HepG2 (cell line): ENCODE data around the gene AP4M1. TPM values are rescaled to one million over a fixed set of nuclear protein-coding genes. Genes with fewer than 3 reads are reported as not detected.

Experiments used
- DMAP1 ChIP-seq: IDR thresholded peaks from 2 replicates; pipeline ENCODE4 v1.6.1; 2016
- FOXA3 ChIP-seq: IDR thresholded peaks from 2 replicates; pipeline ENCODE4 v1.6.1; 2016; ENCODE audit warnings: missing genetic modification reagents, missing compliant biosample characterization
- HDAC1 ChIP-seq: sonication (generic); formaldehyde crosslinking; IDR thresholded peaks from 2 replicates; pipeline ENCODE4 v1.5.1; 2020; ENCODE audit warnings: mild to moderate bottlenecking, missing genetic modification reagents
- KDM2A ChIP-seq: sonication (generic); formaldehyde crosslinking; IDR thresholded peaks from 2 replicates; pipeline ENCODE4 v1.4.0; 2020; ENCODE audit warnings: low read depth, missing genetic modification reagents, borderline replicate concordance
- LRRFIP1 ChIP-seq: sonication (generic); formaldehyde crosslinking; conservative IDR thresholded peaks from 2 replicates; pipeline ENCODE4 v1.4.0; 2020; ENCODE audit warnings: missing genetic modification reagents
- MTF1 ChIP-seq: sonication (generic); formaldehyde crosslinking; IDR thresholded peaks from 2 replicates; pipeline ENCODE4 v1.5.0; 2020; ENCODE audit warnings: missing genetic modification reagents
- MYNN ChIP-seq: sonication (generic); formaldehyde crosslinking; IDR thresholded peaks from 2 replicates; pipeline ENCODE4 v1.4.0; 2020; ENCODE audit warnings: mild to moderate bottlenecking, low read depth, missing genetic modification reagents
- NFE2L2 ChIP-seq: fragments of 150-350 bp; IDR thresholded peaks from 2 replicates; pipeline ENCODE4 v1.6.1; 2014; ENCODE audit warnings: low read length
- NFKB2 ChIP-seq: sonication (generic); formaldehyde crosslinking; IDR thresholded peaks from 2 replicates; pipeline ENCODE4 v1.4.0; 2020; ENCODE audit warnings: missing genetic modification reagents, borderline replicate concordance
- POLR2G ChIP-seq: fragments of 200-400 bp; formaldehyde crosslinking; IDR thresholded peaks from 2 replicates; pipeline ENCODE4 v1.6.1; 2018; ENCODE audit warnings: mild to moderate bottlenecking, low read depth, low read length, moderate library complexity
- RBM39 ChIP-seq: fragments of 200-400 bp; formaldehyde crosslinking; IDR thresholded peaks from one replicate; pipeline ENCODE4 v1.6.1; 2018; ENCODE audit warnings: antibody characterized with exemption, mild to moderate bottlenecking, low read depth, low read length; ENCODE audit not compliant: poor library complexity, severe bottlenecking
- RELA ChIP-seq: sonication (generic); formaldehyde crosslinking; IDR thresholded peaks from 2 replicates; pipeline ENCODE4 v1.4.0; 2020; ENCODE audit warnings: missing genetic modification reagents
- SKI ChIP-seq: fragments of 450-650 bp; IDR thresholded peaks from one replicate; pipeline ENCODE4 v1.6.1; 2018; ENCODE audit warnings: mild to moderate bottlenecking; ENCODE audit not compliant: partially characterized antibody
- SOX6 ChIP-seq, 2 experiments: fragments of 450-650 bp in 1 of 2; sonication (generic) in 1 of 2; formaldehyde crosslinking in 1 of 2; IDR thresholded peaks; 2 replicates each; pipeline versions ENCODE4 v1.4.0 to v1.6.1; 2017 to 2020; ENCODE audit warnings: antibody characterized with exemption in 1 of 2, mild to moderate bottlenecking in 1 of 2, missing genetic modification reagents in 1 of 2
- TCF7 ChIP-seq: sonication (generic); IDR thresholded peaks from 2 replicates; pipeline ENCODE4 v1.6.1; 2016; ENCODE audit warnings: antibody characterized with exemption, low read depth
- THAP11 ChIP-seq: IDR thresholded peaks from 2 replicates; pipeline ENCODE4 v1.6.1; 2016; ENCODE audit warnings: missing biosample characterization, missing genetic modification reagents
- TSC22D2 ChIP-seq: sonication (generic); formaldehyde crosslinking; IDR thresholded peaks from 2 replicates; pipeline ENCODE4 v1.5.1; 2020; ENCODE audit warnings: missing genetic modification reagents, mild to moderate bottlenecking, borderline replicate concordance
- ZNF124 ChIP-seq: sonication (generic); formaldehyde crosslinking; IDR thresholded peaks from 2 replicates; pipeline ENCODE4 v1.4.0; 2020; ENCODE audit warnings: missing genetic modification reagents
- ZNF382 ChIP-seq: sonication (generic); formaldehyde crosslinking; IDR thresholded peaks from 2 replicates; pipeline ENCODE4 v1.5.0; 2020; ENCODE audit warnings: missing genetic modification reagents, mild to moderate bottlenecking, borderline replicate concordance
- ZNF567 ChIP-seq: sonication (generic); formaldehyde crosslinking; IDR thresholded peaks from 2 replicates; pipeline ENCODE4 v1.8.1; 2023; ENCODE audit warnings: mild to moderate bottlenecking, missing genetic modification reagents, borderline replicate concordance
- ZNF605 ChIP-seq: sonication (generic); formaldehyde crosslinking; IDR thresholded peaks from 2 replicates; pipeline ENCODE4 v1.8.0; 2022; ENCODE audit warnings: mild to moderate bottlenecking, missing genetic modification reagents
- ZNF709 ChIP-seq: sonication (generic); formaldehyde crosslinking; IDR thresholded peaks from 2 replicates; pipeline ENCODE4 v1.5.0; 2020; ENCODE audit warnings: mild to moderate bottlenecking, missing genetic modification reagents
- ZNF792 ChIP-seq: IDR thresholded peaks from 2 replicates; pipeline ENCODE4 v1.6.1; 2016
- ZNF839 ChIP-seq: sonication (generic); formaldehyde crosslinking; IDR thresholded peaks from 2 replicates; pipeline ENCODE4 v1.4.0; 2020; ENCODE audit warnings: missing genetic modification reagents, mild to moderate bottlenecking, borderline replicate concordance
- polyA plus RNA-seq, 8 experiments: library from polyadenylated mRNA; depleted of rRNA in 3 of 8; stranded (reverse) in 7 of 8; unstranded in 1 of 8; fragments of >200 nt; fragmentation: Illumina TruSeq in 4 of 8; extraction: Trizol in 4 of 8; gene quantifications; 2 replicates each; pipeline versions ENCODE4 v1.2.1 to v1.2.3, GENCODE V29; 2011 to 2016; ENCODE audit warnings: low read depth in 4 of 8, missing spikeins in 1 of 8, mixed read lengths in 1 of 8; ENCODE audit not compliant: insufficient read depth in 1 of 8
- total RNA-seq, 5 experiments: library from RNA; depleted of rRNA; stranded (reverse); fragments of >200 nt; fragmentation: Illumina TruSeq; extraction: Trizol; gene quantifications; 2 replicates each; pipeline ENCODE4 v1.2.3, GENCODE V29; 2016; ENCODE audit warnings: low read depth in 1 of 5
- TF ChIP-seq, protein P1 (sequence below): IDR thresholded peaks from 2 replicates; pipeline ENCODE4 v1.6.1; 2016; ENCODE audit warnings: low read depth, borderline replicate concordance
- TF ChIP-seq, protein P2 (sequence below): sonication (generic); formaldehyde crosslinking; IDR thresholded peaks from 2 replicates; pipeline ENCODE4 v1.5.1; 2020; ENCODE audit warnings: mild to moderate bottlenecking, missing genetic modification reagents, moderate library complexity

The AP4M1 gene
- total and polyA plus RNA-seq, 2 of the 13 experiments (the other 11 are each of a cell fraction or from before 2014, with no cell fraction given): 6.3 to 9.7 TPM

DNA sequence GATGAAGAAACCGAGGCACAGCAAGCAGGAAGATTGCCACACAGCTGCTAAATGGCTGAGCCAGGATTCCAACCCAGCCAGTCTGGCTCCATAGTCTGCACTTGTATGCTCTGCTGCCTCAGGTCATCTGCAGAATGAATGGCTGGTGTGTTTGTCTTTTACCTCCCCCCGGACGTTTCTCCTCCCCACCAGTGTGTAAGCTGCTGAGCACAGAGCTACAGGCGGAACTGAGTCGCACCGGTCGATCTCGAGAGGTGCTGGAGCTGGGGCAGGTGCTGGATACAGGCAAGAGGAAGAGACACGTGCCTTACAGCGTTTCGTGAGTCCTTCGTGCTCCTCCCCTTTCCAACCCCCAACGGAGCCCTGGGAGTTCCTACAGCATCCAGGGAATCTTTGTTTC, 20.6 kb downstream of the AP4M1 start (continued):
- peak; percentile 72 for TF ChIP-seq THAP11
- no peak for TF ChIP-seq RBM39
- TF ChIP-seq LRRFIP1 (CRISPR knock-in tag): no peak
- TF ChIP-seq ZNF382 (CRISPR knock-in tag): no peak
- peak; percentile 56; the same call in 1 of the 2 replicates for TF ChIP-seq POLR2G
- peak; percentile 33 for TF ChIP-seq ZNF792 (CRISPR knock-in tag)
- peak; percentile 38; the same call in 1 of the 2 replicates for TF ChIP-seq ZNF605 (CRISPR knock-in tag)
- TF ChIP-seq ZNF709: no peak
- TF ChIP-seq, protein P1, sequence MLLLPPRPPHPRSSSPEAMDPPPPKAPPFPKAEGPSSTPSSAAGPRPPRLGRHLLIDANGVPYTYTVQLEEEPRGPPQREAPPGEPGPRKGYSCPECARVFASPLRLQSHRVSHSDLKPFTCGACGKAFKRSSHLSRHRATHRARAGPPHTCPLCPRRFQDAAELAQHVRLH: peak; percentile 57
- peak; percentile 74 for TF ChIP-seq DMAP1 (CRISPR knock-in tag)
- no peak for TF ChIP-seq MTF1 (CRISPR knock-in tag)
- TF ChIP-seq ZNF124: peak; percentile 29; the same call in 1 of the 2 replicates
- TF ChIP-seq MYNN (CRISPR knock-in tag): no peak
- no peak for TF ChIP-seq ZNF839
- peak; percentile 44 for TF ChIP-seq SKI
- TF ChIP-seq SOX6 (IDR thresholded peaks at IDR 0.05): no peak
- 0 out of 2 replicates have a peak, but pooled peaks have one; percentile 9 for TF ChIP-seq SOX6 (CRISPR knock-in tag; IDR thresholded peaks at IDR 0.05)
- TF ChIP-seq KDM2A (CRISPR knock-in tag): peak; percentile 59; the same call in 1 of the 2 replicates
- TF ChIP-seq RELA (CRISPR knock-in tag): no peak
- peak; percentile 60 for TF ChIP-seq FOXA3 (CRISPR knock-in tag)
- TF ChIP-seq NFE2L2: no peak
- TF ChIP-seq, protein P2, sequence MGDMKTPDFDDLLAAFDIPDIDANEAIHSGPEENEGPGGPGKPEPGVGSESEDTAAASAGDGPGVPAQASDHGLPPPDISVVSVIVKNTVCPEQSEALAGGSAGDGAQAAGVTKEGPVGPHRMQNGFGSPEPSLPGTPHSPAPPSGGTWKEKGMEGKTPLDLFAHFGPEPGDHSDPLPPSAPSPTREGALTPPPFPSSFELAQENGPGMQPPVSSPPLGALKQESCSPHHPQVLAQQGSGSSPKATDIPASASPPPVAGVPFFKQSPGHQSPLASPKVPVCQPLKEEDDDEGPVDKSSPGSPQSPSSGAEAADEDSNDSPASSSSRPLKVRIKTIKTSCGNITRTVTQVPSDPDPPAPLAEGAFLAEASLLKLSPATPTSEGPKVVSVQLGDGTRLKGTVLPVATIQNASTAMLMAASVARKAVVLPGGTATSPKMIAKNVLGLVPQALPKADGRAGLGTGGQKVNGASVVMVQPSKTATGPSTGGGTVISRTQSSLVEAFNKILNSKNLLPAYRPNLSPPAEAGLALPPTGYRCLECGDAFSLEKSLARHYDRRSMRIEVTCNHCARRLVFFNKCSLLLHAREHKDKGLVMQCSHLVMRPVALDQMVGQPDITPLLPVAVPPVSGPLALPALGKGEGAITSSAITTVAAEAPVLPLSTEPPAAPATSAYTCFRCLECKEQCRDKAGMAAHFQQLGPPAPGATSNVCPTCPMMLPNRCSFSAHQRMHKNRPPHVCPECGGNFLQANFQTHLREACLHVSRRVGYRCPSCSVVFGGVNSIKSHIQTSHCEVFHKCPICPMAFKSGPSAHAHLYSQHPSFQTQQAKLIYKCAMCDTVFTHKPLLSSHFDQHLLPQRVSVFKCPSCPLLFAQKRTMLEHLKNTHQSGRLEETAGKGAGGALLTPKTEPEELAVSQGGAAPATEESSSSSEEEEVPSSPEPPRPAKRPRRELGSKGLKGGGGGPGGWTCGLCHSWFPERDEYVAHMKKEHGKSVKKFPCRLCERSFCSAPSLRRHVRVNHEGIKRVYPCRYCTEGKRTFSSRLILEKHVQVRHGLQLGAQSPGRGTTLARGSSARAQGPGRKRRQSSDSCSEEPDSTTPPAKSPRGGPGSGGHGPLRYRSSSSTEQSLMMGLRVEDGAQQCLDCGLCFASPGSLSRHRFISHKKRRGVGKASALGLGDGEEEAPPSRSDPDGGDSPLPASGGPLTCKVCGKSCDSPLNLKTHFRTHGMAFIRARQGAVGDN (CRISPR knock-in tag): peak; percentile 88
- 0 out of 2 replicates have a peak, but pooled peaks have one; percentile 11 for TF ChIP-seq NFKB2 (CRISPR knock-in tag)
- TF ChIP-seq TCF7: no peak
- no peak for TF ChIP-seq TSC22D2
- TF ChIP-seq HDAC1: peak; percentile 71
- TF ChIP-seq ZNF567 (CRISPR knock-in tag): no peak
